Activated CD4-positive, alpha-beta T cell treated with anti-CD3 and anti-CD28 coated beads for 36 hours (primary cell): ENCODE results near the gene DAO. TPM values are rescaled to one million over a fixed set of nuclear protein-coding genes. Genes with fewer than 3 reads are reported as not detected.

Experiments used
- ATAC-seq: fragments of 200-7000 bp; cut with Tn5 transposase; one replicate; pipeline ENCODE4 v1.10.0; 2021; ENCODE audit warnings: mild to moderate bottlenecking, moderate library complexity
- CTCF ChIA-PET: fragments of 350-600 bp; sonication (Branson Sonifier 250); formaldehyde crosslinking; loops from one replicate; lab custom pipeline; 2021; ENCODE audit warnings: antibody characterized with exemption; lab: Charles Lee
- POLR2A ChIA-PET: fragments of 350-600 bp; sonication (Branson Sonifier 250); formaldehyde crosslinking; loops from one replicate; lab custom pipeline; 2021; ENCODE audit warnings: antibody characterized with exemption, inconsistent platforms; lab: Charles Lee
- DNase-seq: peaks from one replicate; pipeline ENCODE4 v3.0.0-alpha.2; 2020
- H3K27ac Mint-ChIP-seq: one replicate; pipeline ENCODE4 v1.8.0; 2021; ENCODE audit warnings: mixed read lengths
- H3K27me3 Mint-ChIP-seq: one replicate; pipeline ENCODE4 v1.8.0; 2021; ENCODE audit warnings: mixed read lengths
- H3K36me3 Mint-ChIP-seq: one replicate; pipeline ENCODE4 v1.8.0; 2021; ENCODE audit warnings: low read depth, mixed read lengths
- H3K4me1 Mint-ChIP-seq: one replicate; pipeline ENCODE4 v1.8.0; 2021; ENCODE audit warnings: mixed read lengths
- H3K4me3 Mint-ChIP-seq: one replicate; pipeline ENCODE4 v1.8.0; 2021; ENCODE audit warnings: mild to moderate bottlenecking, moderate library complexity, mixed read lengths
- H3K9me3 Mint-ChIP-seq: one replicate; pipeline ENCODE4 v1.8.0; 2021; ENCODE audit warnings: low read depth, mixed read lengths
- intact Hi-C, 2 experiments: fragments of 100-400 bp; cut with DNase I in 1 of 2; cut with micrococcal nuclease in 1 of 2; formaldehyde crosslinking; loops; one replicate each; pipeline versions ENCODE4 v1.14.2 to v1.15.1; 2022 to 2024; cut with DNase I, micrococcal nuclease
- total RNA-seq, 2 experiments: library from RNA; stranded (reverse); gene quantifications; one replicate each; pipeline ENCODE4 v1.2.3, GENCODE V29; 2021

Gene DAO
- not detected for total RNA-seq

DNA sequence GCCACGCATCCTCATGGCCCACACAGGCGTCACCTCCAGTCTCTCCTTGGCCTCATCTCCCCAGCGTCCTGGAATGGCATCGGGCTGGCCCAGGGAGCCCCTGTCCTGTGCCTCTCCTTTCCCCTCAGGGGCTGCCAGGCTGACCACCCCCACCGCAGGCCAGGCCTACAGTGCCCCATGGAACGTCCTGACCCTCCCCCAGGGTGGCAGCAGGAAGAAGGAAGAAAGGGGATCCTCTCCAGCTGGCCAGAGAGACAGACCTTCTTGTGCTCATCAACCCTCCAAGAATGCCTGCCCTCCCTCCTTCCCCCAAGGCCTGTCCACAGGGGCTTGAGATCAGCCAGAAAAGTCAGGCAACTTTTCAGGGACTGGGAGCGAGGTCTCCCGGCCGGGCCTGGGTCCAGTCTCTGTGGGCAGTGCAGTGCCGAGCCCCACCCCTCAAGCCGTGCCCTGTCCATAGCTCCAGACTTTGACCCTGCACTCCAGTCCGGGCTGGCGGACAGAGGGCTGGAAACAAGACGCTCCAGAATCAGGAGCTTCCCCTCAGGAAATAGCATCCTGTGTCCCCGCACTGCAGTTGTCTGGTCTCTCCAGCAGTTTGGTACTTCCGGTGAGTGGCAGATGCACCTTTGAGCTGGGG is at the start of gene DAO:
Gene DAO (plus strand): TSS at position 478 of the 640 bp plus-strand sequence. CDS start 4,915 bp downstream, outside the sequence.
- intact Hi-C loops: loop anchor here in 1 of 2 experiments (10.0 kb wide), 1 partner anchor 505 kb away; no protein-coding TSS in a partner anchor
- Mint-ChIP-seq H3K36me3 (no peaks in the 10 kb centered on the region), H3K27me3 (no peaks in the 10 kb centered on the region), H3K4me1 (no peaks in the 10 kb centered on the region), H3K9me3 (no peaks in the 10 kb centered on the region), H3K27ac (no peak within 1 kb of the TSS), H3K4me3 (no peak within 1 kb of the TSS)
- DNase-seq: no peak
- ATAC-seq: no peak
- CTCF ChIA-PET: interaction anchor here (0.6 to 2.4 kb wide), 3 partner anchors 71 to 426 kb away, joined by 3 to 10 read pairs (median 3); no protein-coding TSS in a partner anchor
- POLR2A ChIA-PET: no interaction called here

DNA sequence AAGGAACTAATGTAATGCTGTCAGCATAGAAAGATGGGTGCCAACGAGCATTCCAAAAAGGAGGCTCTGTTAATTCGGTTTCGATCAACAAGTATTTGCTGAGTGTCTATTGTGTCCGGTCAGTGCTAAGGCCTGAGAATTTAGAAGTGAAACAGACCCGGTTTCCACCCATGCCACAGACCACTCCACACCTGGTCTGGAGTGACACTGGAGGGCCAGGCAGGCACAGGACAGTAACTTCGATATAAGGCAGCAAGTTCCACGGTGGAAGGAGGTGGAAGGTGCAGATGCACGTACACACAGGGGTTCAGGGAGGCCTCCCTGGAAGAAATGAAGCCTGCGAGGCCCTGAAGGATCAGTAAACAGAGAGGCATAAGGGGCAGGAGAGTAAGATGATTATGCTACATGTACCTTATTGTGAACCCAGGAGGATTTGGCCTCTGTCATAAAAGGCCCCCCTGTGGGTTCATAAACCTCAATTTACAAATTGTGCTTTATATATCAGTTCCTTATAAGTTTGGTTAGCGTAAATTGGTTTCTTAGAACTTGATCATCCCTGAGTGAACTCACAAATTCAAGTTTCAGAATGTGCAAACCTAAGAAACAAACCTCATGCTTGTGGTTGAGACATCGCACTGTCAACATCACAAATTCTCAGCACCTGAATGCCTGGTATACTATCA is 48.4 kb upstream of the DAO start:
- intact Hi-C loops: no loop called here
- Mint-ChIP-seq H3K4me3 (no peak overlapping the region), H3K27ac (peak overlapping the region; percentile 67), H3K4me1 (peaks cover 31% of the 10 kb centered on the region), H3K9me3 (no peaks in the 10 kb centered on the region), H3K36me3 (peaks cover 41% of the 10 kb centered on the region), H3K27me3 (no peaks in the 10 kb centered on the region)
- ChIA-PET CTCF (interaction anchor here (0.7 to 1.3 kb wide), 3 partner anchors 10 to 261 kb away, joined by 3 read pairs; partner anchors contain the start of gene ALKBH2), POLR2A (no interaction called here)
- ATAC-seq (peak; percentile 66), DNase-seq (no peak)

DNA sequence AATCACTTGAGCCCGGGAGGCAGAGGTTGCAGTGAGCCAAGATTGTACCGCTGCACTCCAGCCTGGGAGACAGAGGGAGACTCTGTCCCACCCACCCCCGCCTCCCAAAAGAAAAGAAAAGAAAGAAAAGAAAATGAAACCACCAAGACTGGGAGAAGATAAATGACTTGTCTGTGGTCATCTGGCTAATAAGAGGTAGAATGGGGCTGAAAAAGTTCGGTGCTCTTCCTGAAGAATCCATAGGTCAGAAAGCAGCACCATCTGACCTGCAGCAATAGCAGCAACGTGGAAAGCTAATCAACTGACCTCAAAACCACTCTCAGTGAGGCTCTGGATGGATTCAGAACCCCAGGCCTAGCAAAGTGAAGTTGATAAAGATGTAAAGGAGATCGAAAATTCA is 47.7 kb upstream of the DAO start:
- ChIA-PET CTCF (interaction anchor here (0.7 to 1.3 kb wide), 3 partner anchors 11 to 261 kb away, joined by 3 read pairs; partner anchors contain the start of gene ALKBH2), POLR2A (no interaction called here)
- no peak overlapping the region for H3K4me3 Mint-ChIP-seq
- intact Hi-C loops: no loop called here
- no peaks in the 10 kb centered on the region for H3K27me3 Mint-ChIP-seq
- H3K27ac Mint-ChIP-seq: no peak overlapping the region
- H3K9me3 Mint-ChIP-seq: no peaks in the 10 kb centered on the region
- peaks cover 37% of the 10 kb centered on the region for H3K36me3 Mint-ChIP-seq
- DNase-seq (no peak), ATAC-seq (no peak)
- peaks cover 26% of the 10 kb centered on the region for H3K4me1 Mint-ChIP-seq

DNA sequence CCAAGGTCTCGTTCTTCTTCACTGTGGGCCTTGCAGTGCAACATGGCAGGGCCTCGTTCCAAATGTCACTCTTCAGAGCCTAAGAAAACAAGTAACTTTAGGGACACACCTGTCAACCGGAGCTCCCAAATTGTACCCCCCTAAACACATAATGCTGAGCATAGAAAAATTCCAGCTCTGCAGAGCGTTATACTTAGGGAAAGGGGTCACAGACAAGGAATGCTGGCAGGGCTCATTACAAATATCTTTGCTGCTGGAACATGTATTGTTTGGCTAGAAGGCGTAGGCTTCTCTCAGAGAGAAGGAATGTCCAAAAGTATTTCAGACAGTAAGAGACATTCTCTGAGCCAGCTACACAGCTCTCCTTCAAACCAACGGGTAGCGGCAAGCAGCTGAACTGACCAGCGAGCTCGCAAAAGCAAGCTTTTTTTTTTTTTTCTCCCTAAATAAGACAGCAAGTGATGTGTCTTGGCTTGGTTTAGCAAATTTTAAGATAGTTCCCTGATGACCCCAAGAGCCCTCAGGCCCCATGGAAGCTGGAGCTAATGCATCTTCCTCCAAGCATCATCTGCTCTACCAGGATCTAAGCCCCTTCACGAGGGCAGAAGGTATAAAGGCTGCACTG is 47.0 kb upstream of the DAO start:
- H3K36me3 Mint-ChIP-seq: peaks cover 38% of the 10 kb centered on the region
- no peak overlapping the region for H3K27ac Mint-ChIP-seq
- H3K4me1 Mint-ChIP-seq: peaks cover 32% of the 10 kb centered on the region
- no peak for ATAC-seq
- DNase-seq: no peak
- no peaks in the 10 kb centered on the region for H3K9me3 Mint-ChIP-seq
- POLR2A ChIA-PET: no interaction called here
- H3K27me3 Mint-ChIP-seq: no peaks in the 10 kb centered on the region
- intact Hi-C loops: no loop called here
- CTCF ChIA-PET: interaction anchor here (0.6 to 1.3 kb wide), 3 partner anchors 10 to 260 kb away, joined by 3 read pairs; partner anchors contain the start of gene ALKBH2
- no peak overlapping the region for H3K4me3 Mint-ChIP-seq

DNA sequence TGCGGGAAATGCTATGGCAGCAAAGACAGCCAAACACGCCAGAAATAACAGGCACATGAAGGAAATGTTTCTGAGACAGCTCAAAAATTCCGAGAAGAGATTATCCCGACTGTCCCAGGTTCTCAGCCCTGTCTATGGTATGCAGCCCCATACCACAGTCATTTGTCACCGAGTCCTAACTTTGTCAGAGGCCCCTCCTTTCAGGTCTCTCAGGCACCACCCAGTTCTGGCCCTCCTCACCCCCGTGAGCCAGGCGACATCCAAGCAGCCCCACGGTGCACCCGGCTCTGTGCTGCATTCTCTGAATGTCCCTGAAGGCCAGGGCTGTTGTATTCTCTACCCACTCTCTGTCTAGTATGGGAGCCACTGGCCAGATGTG is 46.5 kb upstream of the DAO start:
- intact Hi-C loops: no loop called here
- Mint-ChIP-seq H3K4me1 (peaks cover 37% of the 10 kb centered on the region), H3K27ac (no peak overlapping the region), H3K4me3 (no peak overlapping the region), H3K9me3 (no peaks in the 10 kb centered on the region), H3K27me3 (no peaks in the 10 kb centered on the region), H3K36me3 (peaks cover 42% of the 10 kb centered on the region)
- ATAC-seq: no peak
- no peak for DNase-seq
- ChIA-PET CTCF (interaction anchor here (0.6 kb wide), 1 partner anchor 177 kb away, joined by 3 read pairs; no protein-coding TSS in a partner anchor), POLR2A (no interaction called here)

DNA sequence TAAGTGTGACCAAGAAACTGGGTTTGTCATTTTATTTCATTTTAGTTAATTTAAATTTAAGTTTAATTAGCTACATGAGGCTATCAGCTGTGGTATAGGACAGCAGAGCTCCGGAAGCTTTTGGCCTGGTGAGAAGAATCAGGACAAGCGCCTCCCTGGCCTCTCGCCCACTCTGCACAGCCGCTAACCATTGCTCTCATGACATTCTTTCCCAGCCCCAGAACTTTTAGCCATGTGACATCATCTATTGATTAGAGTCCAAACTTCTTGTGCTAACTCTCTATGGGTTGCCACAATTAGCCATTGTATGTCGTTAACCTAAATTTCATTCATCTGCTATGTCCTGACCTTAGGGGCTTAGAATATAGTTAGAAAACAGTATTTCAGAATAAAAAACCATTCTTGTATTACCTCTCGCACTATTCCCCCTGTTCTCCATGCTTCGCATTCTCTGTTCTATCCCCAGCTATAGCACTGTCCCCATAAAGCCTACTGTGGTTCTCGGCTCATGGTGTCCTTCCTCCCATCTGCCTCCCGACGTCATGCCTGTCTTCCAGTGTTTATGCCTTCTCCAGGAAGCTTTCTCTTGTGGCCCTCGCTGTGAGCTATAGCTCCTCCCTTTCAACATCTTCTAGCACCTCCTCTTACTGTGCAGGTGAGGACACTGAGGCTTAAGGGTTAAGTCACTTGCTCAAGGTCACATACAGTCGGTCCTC is 46.0 kb upstream of the DAO start:
- H3K4me1 Mint-ChIP-seq: peaks cover 42% of the 10 kb centered on the region
- H3K4me3 Mint-ChIP-seq: no peak overlapping the region
- DNase-seq (no peak), ATAC-seq (no peak)
- intact Hi-C loops: no loop called here
- ChIA-PET CTCF (no interaction called here), POLR2A (interaction anchor here (0.5 kb wide), 1 partner anchor 205 kb away, joined by 3 read pairs; no protein-coding TSS in a partner anchor)
- no peak overlapping the region for H3K27ac Mint-ChIP-seq
- no peaks in the 10 kb centered on the region for H3K27me3 Mint-ChIP-seq
- H3K36me3 Mint-ChIP-seq: peaks cover 44% of the 10 kb centered on the region
- H3K9me3 Mint-ChIP-seq: no peaks in the 10 kb centered on the region

DNA sequence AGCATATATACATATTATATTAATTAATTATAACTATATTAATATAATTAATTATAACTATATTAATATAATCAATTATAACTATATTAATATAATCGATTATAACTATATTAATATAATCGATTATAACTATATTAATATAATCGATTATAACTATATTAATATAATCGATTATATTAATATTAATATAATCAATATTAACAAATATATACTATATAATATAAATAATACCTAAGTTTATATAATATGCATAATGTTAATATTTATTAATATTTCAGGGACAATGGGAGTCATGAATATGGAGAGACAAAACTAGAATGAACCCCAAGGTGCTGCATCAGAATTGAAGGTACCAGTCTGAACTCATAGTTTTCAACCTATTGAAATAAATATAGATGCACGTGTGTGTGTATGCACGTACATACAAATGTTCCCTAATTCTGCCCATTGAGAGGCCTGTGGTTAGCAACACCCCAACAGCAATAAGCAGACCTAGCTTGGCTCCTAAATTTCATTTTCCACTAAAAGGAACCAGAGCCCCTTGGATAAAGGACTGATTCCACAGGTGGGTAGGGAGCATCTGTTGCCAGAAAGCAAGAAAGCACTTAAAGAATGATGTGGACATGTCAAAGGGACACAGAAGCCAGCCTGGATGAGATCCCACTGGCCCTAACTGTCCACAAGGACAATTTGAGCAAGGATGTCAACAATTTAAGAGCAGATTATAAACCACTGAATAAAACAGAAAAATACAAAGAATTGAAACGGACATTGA is 43.8 kb upstream of the DAO start:
- ChIA-PET POLR2A (no interaction called here), CTCF (interaction anchor here (1.0 kb wide), 1 partner anchor 13 kb away, joined by 3 read pairs; no protein-coding TSS in a partner anchor)
- no peak for ATAC-seq
- no peak overlapping the region for H3K27ac Mint-ChIP-seq
- H3K4me1 Mint-ChIP-seq: peaks cover 51% of the 10 kb centered on the region
- no peaks in the 10 kb centered on the region for H3K9me3 Mint-ChIP-seq
- H3K4me3 Mint-ChIP-seq: no peak overlapping the region
- intact Hi-C loops: no loop called here
- peaks cover 34% of the 10 kb centered on the region for H3K36me3 Mint-ChIP-seq
- H3K27me3 Mint-ChIP-seq: no peaks in the 10 kb centered on the region
- no peak for DNase-seq

DNA sequence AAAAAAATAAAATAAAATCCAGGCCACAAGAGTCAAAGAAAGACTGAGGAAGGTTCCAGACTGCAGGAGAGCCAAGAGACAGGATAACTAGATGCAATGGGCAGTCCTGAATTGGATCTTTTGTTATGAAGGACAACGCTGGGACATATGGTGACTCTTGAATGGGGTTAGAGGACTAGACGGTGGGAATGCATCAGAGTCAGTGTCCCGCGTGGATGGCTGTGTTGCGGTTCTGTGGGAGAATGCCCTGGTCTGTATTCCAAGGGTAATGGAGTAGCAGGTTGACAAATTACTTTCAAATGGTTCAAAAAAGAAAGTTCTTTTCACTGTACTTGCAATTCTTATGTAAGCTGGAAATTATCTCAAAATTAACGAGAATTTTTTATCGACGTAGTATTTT is 42.7 kb upstream of the DAO start:
- H3K27ac Mint-ChIP-seq: peak overlapping the region; percentile 96
- H3K4me3 Mint-ChIP-seq: no peak overlapping the region
- no peak for DNase-seq
- no peaks in the 10 kb centered on the region for H3K9me3 Mint-ChIP-seq
- ATAC-seq: no peak
- peaks cover 41% of the 10 kb centered on the region for H3K4me1 Mint-ChIP-seq
- ChIA-PET CTCF (no interaction called here), POLR2A (no interaction called here)
- H3K27me3 Mint-ChIP-seq: no peaks in the 10 kb centered on the region
- H3K36me3 Mint-ChIP-seq: peaks cover 27% of the 10 kb centered on the region
- intact Hi-C loops: no loop called here

DNA sequence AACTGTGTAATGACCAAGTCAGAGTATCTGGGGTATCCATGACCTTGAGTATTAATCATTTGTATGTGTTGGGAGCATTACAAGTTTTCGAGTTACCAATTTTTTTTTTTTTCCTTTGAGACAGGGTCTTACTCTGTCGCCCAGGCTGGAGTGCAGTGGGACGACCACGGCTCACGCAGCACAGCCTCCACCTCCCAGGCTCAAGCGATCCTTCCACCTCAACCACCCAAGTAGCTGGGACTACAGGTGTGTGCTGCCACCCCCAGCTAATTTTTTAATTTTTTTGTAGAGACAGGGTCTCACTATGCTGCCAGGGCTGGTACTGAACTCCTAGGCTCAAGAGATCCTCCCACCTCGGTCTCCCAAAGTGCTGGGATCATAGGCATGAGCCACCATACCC is 42.2 kb upstream of the DAO start:
- Mint-ChIP-seq H3K36me3 (peaks cover 25% of the 10 kb centered on the region), H3K9me3 (no peaks in the 10 kb centered on the region), H3K27ac (peak overlapping the region; percentile 96), H3K27me3 (no peaks in the 10 kb centered on the region), H3K4me3 (no peak overlapping the region), H3K4me1 (peaks cover 37% of the 10 kb centered on the region)
- CTCF ChIA-PET: interaction anchor here (0.8 kb wide), 1 partner anchor 17 kb away, joined by 3 read pairs; no protein-coding TSS in a partner anchor
- intact Hi-C loops: loop anchor here (1.0 to 2.0 kb wide), 3 partner anchors 12 to 20 kb away; partner anchors contain the start of gene SSH1 (in 2 of the 2)
- DNase-seq: no peak
- POLR2A ChIA-PET: interaction anchor here (1.5 kb wide), 1 partner anchor 20 kb away, joined by 4 read pairs; the partner anchor contains the start of gene SSH1
- ATAC-seq: no peak
